Liver (tissue), 3 donors: Measurements from ENCODE around the gene CNMD.

ENCODE experiments used
- FOXA1 ChIP-seq: IDR thresholded peaks from 2 replicates; pipeline ENCODE4 v1.6.1; 2016; ENCODE audit warnings: antibody characterized with exemption
- GABPA ChIP-seq, 2 donors: IDR thresholded peaks in 1 of 2; conservative IDR thresholded peaks in 1 of 2; 2 replicates each; pipeline ENCODE4 v1.6.1; 2016; ENCODE audit warnings: antibody characterized with exemption in 2 of 2, mild to moderate bottlenecking in 1 of 2, moderate library complexity in 1 of 2
- JUND ChIP-seq, 2 donors: IDR thresholded peaks; 2 replicates each; pipeline ENCODE4 v1.6.1; 2016; ENCODE audit warnings: antibody characterized with exemption in 2 of 2
- RAD21 ChIP-seq, 2 donors: IDR thresholded peaks; 2 replicates each; pipeline ENCODE4 v1.6.1; 2016; ENCODE audit warnings: antibody characterized with exemption in 2 of 2, mild to moderate bottlenecking in 2 of 2
- SP1 ChIP-seq: IDR thresholded peaks from 2 replicates; pipeline ENCODE4 v1.6.1; 2018; ENCODE audit warnings: antibody characterized with exemption, mild to moderate bottlenecking
- TAF1 ChIP-seq: conservative IDR thresholded peaks from 2 replicates; pipeline ENCODE4 v1.6.1; 2016; ENCODE audit warnings: antibody characterized with exemption, mild to moderate bottlenecking
- YY1 ChIP-seq: IDR thresholded peaks from 2 replicates; pipeline ENCODE4 v1.6.1; 2016; ENCODE audit warnings: antibody characterized with exemption, mild to moderate bottlenecking
- TF ChIP-seq, protein P1 (sequence below): fragments of 150-350 bp; IDR thresholded peaks from 2 replicates; pipeline ENCODE4 v1.5.1; 2017; ENCODE audit warnings: improper control_type of control experiment, low read depth, low read length; ENCODE audit not compliant: missing input control
- TF ChIP-seq, protein P2 (sequence below): IDR thresholded peaks from 2 replicates; pipeline ENCODE4 v1.6.1; 2016; ENCODE audit warnings: antibody characterized with exemption
- TF ChIP-seq, protein P3 (sequence below): IDR thresholded peaks from 2 replicates; pipeline ENCODE4 v1.6.1; 2016; ENCODE audit warnings: antibody characterized with exemption
- TF ChIP-seq, protein P4 (sequence below): IDR thresholded peaks from 2 replicates; pipeline ENCODE4 v1.6.1; 2016; ENCODE audit warnings: antibody characterized with exemption, mild to moderate bottlenecking
- donor health status: healthy.
- donor health status: healthy.

DNA sequence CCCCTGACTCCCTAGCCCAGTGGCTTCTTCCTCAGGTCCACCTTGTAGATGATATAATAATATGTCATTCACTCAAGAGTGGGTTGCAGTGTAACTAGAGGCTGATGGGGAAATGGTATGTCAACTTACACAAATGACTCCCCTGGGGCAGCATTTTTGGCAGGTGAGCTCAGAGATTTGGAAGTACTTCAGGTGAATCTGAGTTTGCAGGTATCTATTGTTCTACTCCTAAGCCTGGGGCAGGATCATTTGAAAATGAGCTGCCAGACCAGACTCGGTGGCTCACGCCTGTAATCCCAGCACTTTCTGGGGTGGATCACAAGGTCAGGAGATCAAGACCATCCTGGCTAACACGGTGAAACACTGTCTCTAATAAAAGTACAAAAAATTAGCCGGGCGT is 11.6 kb upstream of the CNMD start:
- TF ChIP-seq, protein P1, sequence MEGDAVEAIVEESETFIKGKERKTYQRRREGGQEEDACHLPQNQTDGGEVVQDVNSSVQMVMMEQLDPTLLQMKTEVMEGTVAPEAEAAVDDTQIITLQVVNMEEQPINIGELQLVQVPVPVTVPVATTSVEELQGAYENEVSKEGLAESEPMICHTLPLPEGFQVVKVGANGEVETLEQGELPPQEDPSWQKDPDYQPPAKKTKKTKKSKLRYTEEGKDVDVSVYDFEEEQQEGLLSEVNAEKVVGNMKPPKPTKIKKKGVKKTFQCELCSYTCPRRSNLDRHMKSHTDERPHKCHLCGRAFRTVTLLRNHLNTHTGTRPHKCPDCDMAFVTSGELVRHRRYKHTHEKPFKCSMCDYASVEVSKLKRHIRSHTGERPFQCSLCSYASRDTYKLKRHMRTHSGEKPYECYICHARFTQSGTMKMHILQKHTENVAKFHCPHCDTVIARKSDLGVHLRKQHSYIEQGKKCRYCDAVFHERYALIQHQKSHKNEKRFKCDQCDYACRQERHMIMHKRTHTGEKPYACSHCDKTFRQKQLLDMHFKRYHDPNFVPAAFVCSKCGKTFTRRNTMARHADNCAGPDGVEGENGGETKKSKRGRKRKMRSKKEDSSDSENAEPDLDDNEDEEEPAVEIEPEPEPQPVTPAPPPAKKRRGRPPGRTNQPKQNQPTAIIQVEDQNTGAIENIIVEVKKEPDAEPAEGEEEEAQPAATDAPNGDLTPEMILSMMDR = no peak
- no peak for TF ChIP-seq FOXA1
- TF ChIP-seq, protein P2, sequence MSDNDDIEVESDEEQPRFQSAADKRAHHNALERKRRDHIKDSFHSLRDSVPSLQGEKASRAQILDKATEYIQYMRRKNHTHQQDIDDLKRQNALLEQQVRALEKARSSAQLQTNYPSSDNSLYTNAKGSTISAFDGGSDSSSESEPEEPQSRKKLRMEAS = no peak
- TF ChIP-seq YY1 = no peak
- no peak for TF ChIP-seq JUND (IDR thresholded peaks at IDR 0.05)
- TF ChIP-seq TAF1 = no peak
- TF ChIP-seq SP1 = no peak
- no peak for TF ChIP-seq GABPA (IDR thresholded peaks at IDR 0.05 in 1 of 2, conservative IDR thresholded peaks at IDR 0.05 in 1 of 2)
- no peak for TF ChIP-seq RAD21 (IDR thresholded peaks at IDR 0.05)
- TF ChIP-seq, protein P3, sequence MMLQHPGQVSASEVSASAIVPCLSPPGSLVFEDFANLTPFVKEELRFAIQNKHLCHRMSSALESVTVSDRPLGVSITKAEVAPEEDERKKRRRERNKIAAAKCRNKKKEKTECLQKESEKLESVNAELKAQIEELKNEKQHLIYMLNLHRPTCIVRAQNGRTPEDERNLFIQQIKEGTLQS = no peak
- TF ChIP-seq, protein P4, sequence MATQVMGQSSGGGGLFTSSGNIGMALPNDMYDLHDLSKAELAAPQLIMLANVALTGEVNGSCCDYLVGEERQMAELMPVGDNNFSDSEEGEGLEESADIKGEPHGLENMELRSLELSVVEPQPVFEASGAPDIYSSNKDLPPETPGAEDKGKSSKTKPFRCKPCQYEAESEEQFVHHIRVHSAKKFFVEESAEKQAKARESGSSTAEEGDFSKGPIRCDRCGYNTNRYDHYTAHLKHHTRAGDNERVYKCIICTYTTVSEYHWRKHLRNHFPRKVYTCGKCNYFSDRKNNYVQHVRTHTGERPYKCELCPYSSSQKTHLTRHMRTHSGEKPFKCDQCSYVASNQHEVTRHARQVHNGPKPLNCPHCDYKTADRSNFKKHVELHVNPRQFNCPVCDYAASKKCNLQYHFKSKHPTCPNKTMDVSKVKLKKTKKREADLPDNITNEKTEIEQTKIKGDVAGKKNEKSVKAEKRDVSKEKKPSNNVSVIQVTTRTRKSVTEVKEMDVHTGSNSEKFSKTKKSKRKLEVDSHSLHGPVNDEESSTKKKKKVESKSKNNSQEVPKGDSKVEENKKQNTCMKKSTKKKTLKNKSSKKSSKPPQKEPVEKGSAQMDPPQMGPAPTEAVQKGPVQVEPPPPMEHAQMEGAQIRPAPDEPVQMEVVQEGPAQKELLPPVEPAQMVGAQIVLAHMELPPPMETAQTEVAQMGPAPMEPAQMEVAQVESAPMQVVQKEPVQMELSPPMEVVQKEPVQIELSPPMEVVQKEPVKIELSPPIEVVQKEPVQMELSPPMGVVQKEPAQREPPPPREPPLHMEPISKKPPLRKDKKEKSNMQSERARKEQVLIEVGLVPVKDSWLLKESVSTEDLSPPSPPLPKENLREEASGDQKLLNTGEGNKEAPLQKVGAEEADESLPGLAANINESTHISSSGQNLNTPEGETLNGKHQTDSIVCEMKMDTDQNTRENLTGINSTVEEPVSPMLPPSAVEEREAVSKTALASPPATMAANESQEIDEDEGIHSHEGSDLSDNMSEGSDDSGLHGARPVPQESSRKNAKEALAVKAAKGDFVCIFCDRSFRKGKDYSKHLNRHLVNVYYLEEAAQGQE = no peak
